NCI-H146 treated with DMSO at 0.1 percent for 48 hours (cell line): ENCODE data around the gene XPO1.
A peak's percentile ranks its signal among the peaks of the same experiment; 100 is the strongest.
"Not testable (repeated sequence)": the region's sequence is repeated elsewhere in the genome, so short reads cannot be mapped to it uniquely, and the experiment has no call there.

Experiments
- DNase-seq: peaks from one replicate; lab custom pipeline; 2025; ENCODE audit not compliant: unreplicated experiment; lab: John Stamatoyannopoulos, UW

XPO1 gene

DNA sequence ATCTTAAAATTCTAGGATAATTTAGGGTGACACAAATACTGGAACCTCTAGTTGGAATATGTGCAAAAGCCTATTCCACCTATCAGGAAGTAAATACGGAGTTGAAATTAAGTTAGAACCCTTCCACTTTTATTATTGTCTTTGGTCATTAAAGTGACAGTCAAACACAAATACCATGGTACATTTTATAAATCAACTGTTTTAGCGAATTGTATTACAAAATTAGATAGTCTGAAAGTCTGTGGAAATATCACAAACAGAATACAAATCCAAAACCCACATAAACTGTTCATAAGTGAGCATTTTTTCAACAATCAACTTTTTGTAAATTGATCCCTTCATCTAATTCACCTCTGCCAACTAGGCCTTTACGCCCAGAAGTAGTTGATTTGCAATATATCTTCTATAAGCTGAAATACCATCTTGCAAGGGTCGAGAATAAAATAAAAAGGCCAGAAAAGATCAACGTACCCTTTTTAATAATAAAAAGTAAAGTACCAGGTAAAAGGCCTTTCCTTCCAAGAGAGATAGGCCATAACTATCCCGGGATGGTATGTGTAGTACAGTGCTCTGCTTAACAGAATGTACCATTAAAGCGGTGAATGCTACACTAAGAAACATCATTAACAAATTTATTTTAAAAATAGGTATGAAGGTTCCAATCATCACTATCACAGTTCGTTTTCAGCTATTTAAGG, 68.6 kb downstream of the XPO1 start:
- DNase-seq, result peak; percentile 7

DNA sequence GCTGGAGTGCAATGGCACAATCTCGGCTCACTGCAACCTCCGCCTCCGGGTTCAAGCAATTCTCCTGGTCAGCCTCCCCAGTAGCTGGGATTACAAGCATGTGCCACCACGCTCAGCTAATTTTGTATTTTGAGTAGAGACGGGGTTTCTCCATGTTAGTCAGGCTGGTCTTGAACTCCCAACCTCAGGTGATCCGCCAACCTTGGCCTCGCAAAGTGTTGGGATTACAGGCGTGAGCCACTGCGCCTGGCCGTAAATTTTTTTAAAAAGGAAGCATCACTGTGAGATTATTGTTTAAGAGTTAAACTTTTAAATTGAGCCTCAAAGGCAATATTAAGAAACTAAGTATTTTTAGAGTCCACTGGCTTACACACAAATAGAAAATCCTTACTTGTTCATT, 69.9 kb downstream of the XPO1 start:
- DNase-seq, result not testable (repeated sequence)

DNA sequence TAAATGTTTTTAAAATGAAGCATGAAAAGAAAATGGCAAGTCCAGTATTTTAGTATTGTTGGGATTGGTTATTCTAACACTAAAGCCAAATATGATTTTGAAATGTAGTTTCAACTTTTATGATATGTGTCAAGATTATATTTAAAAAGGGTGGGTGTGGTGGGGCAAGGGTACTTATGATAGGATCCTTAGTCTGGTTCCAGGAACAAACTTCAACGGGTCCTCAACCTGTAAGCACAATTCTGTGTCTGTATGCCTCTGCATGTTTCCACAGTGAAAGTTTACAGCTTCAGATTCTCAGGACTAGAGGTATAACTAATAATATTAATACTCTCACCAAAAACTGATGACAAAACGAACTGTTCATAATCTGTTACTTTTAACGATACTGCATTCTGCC, 73.1 kb downstream of the XPO1 start:
- DNase-seq, result no peak

DNA sequence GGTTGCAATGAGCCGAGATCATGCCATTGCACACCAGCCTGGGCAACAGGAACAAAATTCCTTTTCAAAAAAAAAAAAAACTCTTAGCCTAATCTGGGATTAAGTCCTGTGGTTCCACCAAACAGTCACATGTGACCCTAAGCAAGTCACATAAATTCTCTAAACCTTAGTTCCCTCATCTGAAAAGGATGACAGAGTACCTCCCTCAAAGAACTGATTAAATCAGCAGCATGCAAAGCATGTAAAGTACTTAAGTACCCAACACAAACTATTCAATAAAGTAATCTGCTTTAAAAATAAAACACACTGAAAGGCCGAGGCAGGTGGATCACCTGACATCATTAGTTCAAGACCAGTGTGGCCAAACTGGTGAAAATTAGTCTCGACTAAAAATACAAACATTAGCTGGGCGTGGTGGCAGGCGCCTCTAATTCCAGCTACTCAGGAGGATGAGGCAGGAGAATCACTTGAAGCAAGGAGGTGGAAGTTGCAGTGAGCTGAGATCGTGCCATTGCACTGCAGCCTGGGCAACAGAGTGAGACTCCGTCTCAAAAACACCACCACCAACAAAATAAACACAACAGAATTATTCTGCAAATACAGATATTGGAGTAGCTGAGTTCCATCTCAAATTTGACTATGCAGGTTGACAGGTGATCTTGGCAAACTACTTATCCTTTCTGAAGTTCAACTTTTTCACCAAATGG, 74.2 kb downstream of the XPO1 start:
- DNase-seq, result no peak

DNA sequence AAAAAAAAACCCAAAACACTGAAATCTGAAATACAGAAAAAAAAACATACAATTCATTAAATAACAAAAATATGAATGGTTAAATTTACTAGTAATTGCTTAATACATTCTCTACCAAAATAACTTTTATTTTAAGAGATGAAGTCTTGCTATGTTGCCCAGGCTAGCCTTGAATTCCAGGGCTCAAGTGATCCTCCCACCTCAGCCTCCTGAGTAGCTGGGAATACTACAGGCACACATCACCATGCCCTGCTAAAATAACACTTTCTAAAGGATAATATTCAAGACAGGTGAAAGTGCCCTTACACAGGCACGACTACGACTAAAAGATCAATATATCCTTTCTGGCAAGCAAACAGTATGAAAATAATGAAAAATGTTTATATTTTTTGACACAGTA, 76.8 kb downstream of the XPO1 start:
- no peak for DNase-seq

DNA sequence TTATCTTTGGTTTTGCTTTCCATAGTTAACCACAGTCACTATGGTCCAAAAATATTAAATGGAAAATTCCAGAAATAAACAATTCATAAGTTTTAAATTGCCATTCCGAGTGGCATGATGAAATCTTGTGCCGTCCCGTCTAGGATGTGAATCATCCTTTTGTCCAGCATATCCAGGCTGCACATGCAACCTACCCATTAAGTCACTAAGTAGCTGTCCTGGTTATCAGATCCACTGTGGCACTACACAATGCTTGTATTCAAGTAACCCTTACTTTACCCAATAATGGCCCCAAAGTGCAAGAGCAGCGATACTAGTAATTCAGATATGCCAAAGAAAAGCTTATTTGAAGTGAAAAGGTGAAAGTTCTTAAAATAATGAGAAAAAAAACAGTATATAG, 78.0 kb downstream of the XPO1 start:
- DNase-seq, result no peak

DNA sequence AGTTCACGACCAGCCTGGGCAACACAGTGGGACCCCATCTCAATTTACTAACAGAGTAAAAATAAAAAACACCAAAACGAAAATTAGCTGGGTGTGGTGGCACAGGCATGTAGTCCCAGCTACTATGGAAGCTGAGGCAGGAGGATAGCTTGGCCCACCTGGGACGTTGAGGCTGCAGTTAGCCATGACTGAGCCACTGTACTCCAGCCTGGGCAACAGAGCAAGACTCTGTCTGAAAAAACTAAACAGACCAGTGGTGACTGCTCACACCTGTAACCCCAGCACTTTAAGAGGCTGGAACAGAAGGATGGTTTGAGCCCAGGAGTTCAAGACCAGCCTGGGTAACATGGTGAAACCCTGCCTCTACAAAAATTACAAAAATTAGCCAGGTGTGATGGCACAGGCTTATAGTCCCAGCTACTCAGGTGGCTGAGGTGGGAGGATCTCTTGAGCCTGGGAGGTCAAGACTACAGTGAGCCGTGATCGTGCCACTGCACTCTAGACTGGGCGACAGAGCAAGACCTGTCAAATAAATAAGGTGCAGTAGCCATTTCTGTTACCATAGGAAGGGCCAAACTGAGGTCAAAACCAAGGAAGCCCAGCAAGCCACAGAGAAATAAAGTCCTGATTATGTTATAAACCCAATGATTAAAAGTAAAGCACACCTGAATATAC, 81.3 kb downstream of the XPO1 start:
- DNase-seq, result no peak

DNA sequence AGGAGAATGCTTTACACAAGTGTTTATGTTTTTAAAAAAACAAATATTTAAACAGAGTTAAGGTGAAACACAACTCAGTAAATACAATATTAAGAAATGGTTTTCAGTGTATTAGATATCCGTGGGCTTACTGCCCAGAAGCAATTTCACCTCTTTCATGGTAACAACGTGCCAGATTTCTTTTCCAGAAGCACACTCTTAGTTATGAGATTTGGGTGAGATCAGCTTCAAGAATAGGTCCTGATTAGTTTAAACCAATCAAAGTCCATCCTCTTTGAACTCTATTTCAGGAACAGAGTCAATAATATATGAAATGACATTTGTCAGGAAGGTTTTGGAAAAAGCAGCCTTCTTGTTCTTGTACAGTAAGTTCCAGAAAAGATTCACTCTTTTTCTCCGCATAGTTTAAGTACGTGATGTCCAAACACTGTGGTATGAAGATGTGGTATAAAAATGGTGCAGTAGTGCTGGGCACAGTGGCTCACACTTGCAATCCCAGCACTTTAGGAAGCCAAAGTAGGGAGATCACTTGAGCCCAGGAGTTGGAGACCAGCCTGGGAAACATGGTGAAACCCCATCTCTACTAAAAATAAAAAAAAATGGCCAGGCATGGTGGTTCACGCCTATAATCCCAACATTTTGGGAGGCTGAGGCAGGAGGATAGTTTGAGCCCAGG, 81.9 kb downstream of the XPO1 start:
- DNase-seq, result no peak

DNA sequence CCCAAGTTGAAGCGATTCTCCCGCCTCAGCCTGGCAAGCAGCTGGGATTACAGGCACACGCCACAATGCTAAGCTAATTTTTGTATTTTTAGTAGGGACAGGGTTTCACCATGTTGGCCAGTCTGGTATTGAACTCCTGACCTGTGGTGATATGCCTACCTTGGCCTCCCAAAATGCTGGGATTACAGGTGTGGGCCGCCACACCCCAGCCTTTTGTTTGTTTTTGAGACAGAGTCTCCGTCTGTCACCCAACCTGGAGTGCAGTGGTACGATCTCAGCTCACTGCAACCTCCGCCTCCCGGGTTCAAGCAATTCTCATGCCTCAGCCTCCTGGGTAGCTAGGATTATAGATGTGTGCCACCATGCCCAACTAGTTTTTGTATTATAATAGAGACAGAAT, 83.2 kb downstream of the XPO1 start:
- not testable (repeated sequence) for DNase-seq

DNA sequence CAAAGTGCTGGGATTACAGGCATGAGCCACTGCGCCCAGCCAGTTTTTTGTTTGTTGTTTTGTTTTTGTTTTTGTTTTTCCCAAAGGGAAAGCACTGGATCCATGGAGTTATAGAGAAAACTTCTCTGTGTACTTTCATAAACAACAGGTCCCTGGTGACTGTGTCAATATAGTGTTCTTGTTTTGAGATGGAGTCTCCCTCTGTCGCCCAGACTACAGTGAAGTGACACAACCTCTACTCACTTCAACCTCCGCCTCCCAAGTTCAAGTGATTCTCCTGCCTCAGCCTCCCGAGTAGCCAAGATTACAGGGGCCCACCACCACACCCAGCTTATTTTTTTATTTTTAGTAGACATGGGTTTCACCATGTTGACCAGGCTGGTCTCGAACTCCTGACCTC, 83.8 kb downstream of the XPO1 start:
- no peak for DNase-seq

DNA sequence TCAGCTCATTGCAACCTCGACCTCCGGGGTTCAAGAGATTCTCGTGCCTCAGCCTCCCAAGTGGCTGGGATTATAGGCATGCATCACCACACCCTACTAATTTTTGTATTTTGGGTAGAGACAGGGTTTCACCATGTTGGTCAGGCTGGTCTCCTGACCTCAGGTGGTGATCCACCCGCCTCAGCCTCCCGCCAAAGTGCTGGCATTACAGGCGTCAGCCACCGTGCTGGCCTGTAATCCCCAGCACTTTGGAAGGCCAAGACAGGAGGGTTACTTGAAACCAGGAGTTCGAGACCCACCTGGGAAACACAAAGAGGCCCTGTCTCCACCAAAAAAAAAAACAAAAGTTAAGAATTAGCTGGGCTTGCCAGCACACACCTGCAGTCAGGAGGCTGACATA, 85.8 kb downstream of the XPO1 start:
- no peak for DNase-seq

DNA sequence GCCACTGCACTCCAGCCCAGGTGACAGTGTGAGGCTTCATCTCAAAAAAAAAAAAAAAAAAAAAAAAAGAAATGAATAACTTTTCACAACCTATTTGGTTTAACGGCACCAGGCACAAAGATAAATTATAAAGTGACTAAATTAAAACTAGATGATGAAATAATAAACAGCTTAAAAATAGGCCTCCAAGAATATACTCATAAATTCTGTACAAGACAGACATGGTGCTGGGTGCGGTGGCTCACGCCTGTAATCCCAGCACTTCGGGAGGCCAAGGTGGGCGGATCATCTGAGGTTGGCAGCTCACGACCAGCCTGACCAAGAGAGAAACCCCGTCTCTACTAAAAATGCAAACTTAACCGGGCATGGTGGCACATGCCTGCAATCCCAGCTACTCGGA, 87.0 kb downstream of the XPO1 start:
- DNase-seq, result no peak

DNA sequence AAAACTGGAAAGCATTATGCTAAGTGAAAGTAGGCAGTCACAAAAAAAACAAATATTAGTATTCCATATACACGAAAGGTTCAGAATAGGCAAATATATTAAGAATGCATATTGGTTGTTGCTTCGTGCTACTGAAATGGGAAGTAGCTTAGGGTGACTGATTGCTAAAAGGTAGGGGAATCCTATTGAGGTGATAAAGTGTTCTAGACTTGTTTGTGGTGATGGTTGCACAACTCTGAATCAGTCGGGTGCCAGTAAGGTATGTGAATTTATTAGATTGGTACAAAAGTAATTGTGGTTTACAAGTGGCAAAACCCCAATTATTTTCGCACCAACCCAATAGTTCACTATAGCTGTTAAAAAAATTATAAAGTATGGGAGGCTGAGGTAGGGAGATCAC, 88.0 kb downstream of the XPO1 start:
- DNase-seq, result no peak

DNA sequence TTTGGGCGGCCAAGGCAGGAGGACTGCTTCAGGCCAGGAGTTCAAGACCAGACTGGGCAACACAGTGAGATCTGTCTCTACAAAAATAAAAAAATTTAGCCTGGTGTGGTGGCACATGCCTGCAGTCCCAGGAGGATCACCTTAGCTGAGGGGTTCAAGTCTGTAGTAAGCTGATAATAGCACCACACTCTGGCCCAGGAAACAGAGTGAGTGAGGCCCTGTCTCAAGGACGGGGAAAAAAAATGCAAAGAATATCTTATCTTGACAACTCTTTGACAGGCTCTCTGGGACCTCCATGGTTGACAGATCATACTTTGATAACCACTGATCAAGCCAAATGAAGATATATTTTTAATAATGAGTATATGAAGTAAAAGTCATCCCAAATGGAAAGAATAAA, 89.9 kb downstream of the XPO1 start:
- DNase-seq, result no peak

DNA sequence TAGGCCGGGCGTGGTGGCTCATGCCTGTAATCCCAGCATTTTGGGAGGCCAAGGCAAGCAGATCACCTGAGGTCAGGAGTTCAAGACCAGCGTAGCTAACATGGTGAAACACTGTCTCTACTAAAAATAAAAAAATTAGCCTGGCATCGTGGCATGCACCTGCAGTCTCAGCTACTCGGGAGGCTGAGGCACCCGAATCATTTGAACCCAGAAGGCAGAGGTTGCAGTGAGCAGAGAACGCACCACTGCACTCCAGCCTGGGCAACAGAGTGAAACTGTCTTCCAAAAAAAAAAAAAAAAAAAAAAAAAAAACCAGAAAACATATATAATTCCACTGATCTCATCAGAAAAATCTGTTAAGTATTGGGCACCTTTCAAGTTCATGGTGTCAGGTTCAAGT, 91.2 kb downstream of the XPO1 start:
- not testable (repeated sequence) for DNase-seq

DNA sequence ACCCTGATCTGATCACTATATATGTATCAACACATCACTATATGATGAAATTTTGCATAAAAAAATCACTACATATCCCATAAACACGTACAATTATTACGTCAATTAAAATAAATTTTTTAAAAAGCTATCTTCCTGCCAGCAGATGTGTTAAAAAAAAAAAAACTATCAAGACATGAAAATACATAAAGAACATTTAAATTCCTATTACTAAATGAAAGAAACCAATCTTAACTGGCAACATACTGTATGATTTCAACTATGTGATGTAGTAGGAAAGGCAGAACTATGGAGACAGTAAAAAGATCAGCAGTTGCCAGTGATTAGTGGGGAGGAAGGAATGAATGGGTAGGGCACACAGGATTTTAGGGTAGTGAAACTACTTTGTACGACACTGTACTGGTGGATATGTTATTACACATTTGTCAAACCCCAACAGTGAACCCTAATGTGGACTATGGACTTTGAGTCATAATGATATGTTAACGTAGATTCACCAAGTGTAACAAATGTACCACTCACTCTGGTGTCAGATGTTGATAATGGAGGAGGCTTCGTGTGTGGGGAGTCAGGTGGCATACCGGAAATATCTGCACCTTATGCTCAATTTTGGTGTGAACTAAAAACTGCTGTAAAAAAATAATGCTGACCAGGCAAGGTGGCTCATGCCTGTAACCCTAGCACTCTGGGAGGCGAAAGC, 94.7 kb downstream of the XPO1 start:
- no peak for DNase-seq

DNA sequence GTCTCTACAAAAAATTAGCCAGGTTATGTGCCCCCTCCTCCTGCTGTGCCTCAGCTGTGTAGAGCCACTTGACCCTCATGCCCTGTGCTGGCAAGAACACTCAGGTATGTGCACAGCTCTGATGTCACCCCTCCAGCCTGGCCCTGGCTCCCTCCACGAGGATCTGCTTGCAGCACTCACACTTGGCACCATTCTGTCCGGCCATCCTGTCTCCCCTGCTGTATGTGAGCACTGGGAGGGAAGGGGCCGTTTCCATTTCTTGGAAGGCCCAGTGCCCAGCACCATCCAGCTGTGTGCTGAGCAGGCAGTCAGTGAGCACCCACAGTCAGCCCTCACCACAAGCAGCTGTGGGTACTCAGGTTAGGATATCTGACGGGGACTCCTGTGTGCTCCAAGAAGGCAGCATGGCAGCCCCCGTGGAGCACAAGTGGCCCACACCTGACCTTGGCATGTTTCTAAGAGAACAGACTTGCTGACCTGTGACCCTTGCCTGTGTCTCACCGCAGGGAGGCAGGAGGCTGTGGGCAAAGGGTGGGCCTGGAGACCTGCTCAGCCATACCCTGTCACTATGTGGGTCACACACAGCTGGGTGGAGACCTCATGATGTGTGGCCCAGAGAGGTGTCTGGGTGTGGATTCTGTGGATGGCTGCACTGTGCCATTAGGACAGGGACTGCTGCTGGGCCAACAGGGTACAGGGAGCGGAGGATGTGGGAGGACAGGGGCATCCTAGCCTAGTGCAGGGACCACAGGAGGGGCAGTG, 98.7 kb downstream of the XPO1 start:
- no peak for DNase-seq

DNA sequence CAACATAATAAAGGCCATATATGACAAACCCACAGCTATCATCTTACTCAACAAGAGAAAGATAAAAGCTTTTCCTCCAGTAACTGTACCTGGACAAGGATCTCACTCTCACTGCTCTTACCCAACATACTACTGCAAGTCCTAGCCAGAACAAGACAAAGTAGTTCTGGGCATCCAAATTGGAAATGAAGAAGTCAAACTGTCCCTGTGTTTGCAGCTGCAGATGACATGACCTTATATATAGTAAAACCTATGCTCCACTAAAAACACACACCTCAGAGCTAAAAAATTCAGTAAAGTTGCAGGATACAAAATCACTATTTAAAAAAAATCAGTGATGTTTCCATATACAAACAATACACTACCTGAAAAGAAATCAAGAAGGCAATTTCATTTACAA, 99.5 kb downstream of the XPO1 start:
- DNase-seq, result no peak

DNA sequence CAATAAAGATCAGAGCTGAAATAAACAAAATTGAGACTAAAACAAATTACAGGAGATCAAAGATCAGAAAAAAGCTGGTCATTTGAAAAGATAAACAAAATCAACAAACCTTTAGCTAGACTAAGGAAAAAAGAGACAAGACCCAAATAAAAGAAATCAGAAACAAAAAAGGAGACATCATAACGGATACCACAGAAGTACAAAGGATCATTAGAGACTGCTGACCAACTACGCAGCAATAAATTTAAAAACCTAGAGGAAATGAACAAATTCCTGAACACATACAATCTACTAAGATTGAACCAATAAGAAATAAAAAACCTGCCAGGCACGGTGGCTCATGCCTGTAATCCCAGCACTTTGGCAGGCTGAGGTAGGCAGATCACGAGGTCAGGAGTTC, 101.0 kb downstream of the XPO1 start:
- no peak for DNase-seq

DNA sequence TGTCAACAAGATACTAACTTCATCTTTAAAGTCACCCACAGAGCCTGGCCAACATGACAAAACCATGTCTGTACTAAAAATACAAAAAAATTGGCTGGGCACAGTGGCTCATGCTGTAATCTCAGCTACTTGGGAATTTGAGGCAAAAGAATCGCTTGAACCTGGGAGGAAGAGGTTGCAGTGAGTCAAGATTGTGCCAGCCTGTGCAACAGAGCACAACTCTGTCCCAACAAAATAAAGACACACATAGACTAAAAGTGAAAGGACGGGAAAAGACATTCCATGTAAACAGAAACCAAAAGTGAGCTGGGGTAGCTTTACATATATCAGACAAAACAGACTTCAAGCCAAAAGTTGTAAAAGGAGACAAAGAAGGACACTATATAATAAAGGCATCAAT, 102.1 kb downstream of the XPO1 start:
- no peak for DNase-seq

DNA sequence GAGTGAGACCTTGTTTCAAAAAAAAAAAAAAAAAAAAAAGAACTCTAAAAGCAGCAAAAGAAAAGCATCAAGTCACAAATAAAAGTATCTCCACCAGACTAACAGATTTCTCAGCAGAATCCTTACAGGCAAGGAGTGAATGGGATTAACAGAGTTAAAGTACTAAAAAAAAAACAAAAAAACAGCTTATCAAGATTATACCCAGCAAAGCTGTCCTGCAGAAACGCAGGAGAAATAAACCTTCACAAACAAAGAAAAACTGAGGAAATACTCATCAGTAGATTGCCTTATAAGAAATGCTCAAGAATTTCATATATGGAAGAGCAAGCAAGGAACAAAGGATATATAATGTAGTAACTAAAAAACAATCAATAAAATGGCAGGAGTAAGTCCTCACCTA, 102.9 kb downstream of the XPO1 start:
- no peak for DNase-seq
